T47D (cell line): ENCODE measurements around the gene MFAP4.

Experiments
- DNase-seq, 2 experiments: peaks; one replicate each; pipeline versions ENCODE4 v3.0.0 to v3.0.0-alpha.2; 2011 to 2012; ENCODE audit warnings: low read depth in 1 of 2, low spot score in 1 of 2
- JUND ChIP-seq: IDR thresholded peaks from 2 replicates; pipeline ENCODE4 v1.6.1; 2012; ENCODE audit warnings: low read depth
- in situ Hi-C: cut with HindIII; loops from 2 replicates; pipeline ENCODE4 v1.10.0; 2016; ENCODE audit warnings: low sequenced_read_pairs, low pct_unique_long_range_greater_than_20kb

Gene MFAP4

DNA sequence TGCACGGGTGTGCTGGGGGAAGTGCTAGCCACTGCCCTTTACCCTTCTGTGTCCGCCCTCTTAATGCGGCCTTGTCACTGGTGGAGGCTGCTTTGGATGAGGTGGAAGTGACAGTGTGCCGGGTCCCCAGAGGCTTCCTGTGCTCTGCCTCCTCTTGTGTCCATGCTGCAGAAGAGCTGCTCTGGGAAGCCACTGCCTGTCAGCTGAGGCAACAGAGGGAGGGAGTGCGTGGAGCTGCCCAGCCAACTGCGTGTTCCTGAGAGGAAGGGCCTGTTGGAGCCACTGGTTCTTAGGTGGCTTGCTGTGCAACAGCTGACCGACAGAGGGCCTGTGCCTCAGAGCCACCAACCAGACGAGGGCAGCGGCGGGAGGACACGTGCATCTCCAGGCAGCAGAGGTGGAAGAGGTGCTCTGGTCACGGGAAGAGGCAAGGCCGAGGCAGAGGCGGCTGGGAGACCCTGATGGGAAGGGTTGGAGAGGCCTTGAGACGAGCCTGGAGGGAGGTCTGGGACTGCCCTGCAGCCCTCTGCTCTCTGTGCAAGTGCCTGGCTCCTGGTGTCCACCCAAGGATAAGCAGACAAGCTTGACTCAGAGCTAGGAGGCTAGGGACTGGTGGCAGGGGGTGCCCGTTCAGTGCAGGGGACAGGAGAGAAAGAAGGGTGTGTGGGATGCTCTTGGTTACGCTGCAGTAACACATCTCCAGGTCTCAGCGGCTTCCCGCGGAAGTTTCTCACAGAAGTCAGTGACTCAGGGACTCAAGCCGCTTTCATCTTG lies 49.9 kb downstream of the MFAP4 start:
- no peak for TF ChIP-seq JUND
- in situ Hi-C loops = no loop called here
- DNase-seq = peak; percentile 64 to 81

DNA sequence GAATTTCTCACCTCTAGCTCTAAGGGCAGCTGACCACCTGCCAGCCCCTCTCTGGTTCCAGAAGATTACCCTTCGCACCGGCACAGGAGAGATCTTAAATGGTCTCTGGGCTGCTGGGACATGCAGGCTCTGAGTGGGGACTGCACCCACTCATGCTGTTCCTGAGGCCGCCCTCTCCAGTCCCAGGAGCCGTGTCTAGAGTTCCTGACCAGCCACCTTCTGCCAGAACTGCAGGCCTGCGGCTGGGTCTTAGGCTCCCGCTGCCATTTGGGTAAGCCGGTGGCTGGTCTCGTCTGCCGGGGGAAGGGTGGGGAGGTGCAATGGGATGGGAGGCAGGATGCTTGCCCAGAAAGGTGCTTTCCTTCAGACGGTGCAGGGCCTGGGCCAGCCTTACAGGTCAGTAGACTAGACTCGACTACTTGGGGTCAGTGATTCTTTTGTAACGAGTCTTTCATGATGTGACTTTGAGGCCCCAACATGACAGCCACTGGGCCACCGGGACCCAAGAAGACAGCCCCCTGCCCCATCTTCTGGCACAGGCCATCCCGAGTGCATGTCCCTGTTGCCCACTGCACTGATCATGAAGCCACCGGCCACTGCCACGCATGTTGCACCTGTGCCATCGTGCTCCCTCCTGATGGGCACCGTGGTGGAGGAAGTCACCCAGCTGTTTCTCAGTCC lies 50.9 kb downstream of the MFAP4 start:
- DNase-seq = no peak
- no peak for TF ChIP-seq JUND
- in situ Hi-C loops = no loop called here

DNA sequence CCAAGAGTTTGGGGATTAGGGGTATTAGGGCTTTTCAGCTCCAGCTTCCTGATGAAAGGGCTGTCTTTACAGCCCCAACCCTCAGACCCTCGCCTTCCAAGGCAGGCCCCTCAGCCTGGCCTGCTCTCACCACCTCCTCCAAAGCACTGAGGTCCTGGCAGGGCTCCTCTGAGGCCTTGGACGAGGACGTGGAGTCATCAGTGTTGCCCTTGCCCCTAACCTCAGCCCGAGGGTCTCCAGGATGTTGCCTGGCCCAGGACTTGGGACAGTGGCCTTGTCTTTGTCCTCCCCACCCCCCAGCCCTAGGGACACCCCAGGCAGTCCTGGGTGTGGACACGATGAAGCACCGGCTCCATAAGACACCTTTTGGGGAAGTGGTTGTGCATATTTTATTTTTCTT lies 52.7 kb downstream of the MFAP4 start:
- DNase-seq = no peak
- in situ Hi-C loops = no loop called here
- TF ChIP-seq JUND = no peak

DNA sequence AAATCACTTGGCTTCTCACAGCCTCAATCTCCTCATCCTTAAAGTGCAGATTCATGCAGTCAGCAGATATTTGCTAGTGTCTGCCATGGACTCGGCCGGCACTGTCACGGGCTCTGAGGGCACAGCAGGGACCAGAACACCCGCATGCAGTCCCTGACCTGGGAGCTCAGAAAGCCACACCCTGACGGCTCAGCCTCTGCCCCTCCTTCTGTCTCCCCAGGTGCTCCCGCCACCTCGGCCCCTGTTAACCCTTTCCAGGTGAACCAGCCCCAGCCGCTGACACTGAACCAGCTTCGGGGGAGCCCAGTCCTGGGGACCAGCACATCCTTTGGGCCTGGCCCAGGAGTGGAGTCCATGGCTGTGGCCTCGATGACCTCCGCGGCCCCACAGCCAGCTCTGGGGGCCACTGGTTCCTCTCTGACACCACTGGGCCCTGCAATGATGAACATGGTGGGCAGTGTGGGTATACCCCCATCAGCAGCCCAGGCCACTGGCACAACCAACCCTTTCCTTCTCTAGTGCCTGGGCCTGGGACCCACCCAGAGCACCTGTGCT lies 53.2 kb downstream of the MFAP4 start:
- no peak for DNase-seq
- in situ Hi-C loops = no loop called here
- TF ChIP-seq JUND = no peak
